ENCODE measurements around the gene PLXDC2.

PLXDC2 gene

DNA sequence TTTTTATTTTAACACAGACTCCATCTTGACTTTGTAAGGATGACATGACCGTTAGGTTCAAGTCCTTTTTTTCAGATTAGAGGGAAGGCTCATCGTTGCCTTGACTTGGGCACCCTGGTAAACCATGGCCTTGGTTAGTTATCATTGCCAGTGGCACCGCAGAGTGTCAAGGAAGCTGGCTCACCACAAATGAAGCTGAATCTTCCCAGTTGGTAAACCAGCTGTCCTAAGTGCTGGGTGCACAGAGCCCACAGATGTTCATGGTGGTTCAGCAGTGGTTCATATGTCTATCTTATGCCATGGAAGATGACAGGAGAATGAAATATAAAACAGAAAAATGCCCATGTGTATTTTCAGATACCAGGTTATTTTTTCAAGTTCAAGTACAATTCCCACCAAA is 273.6 kb downstream of the PLXDC2 start:
- TF ChIP-seq CTCF (IDR thresholded peaks at IDR 0.05; ENCODE audit: control insufficient read depth, insufficient read depth, low read depth, low read length, missing control alignments): no peak
- DNase-seq (ENCODE audit: low read depth): no peak
- no peak overlapping the region for H3K4me3 ChIP-seq (ENCODE audit: control insufficient read depth, low read depth, low read length)

GRCh38 chr10:20090831-20091230 is 274.6 kb downstream of the PLXDC2 start:
- DNase-seq (ENCODE audit: low read depth): no peak
- TF ChIP-seq CTCF (IDR thresholded peaks at IDR 0.05; ENCODE audit: control insufficient read depth, insufficient read depth, low read depth, low read length, missing control alignments): no peak
- H3K4me3 ChIP-seq (ENCODE audit: control insufficient read depth, low read depth, low read length): no peak overlapping the region

DNA sequence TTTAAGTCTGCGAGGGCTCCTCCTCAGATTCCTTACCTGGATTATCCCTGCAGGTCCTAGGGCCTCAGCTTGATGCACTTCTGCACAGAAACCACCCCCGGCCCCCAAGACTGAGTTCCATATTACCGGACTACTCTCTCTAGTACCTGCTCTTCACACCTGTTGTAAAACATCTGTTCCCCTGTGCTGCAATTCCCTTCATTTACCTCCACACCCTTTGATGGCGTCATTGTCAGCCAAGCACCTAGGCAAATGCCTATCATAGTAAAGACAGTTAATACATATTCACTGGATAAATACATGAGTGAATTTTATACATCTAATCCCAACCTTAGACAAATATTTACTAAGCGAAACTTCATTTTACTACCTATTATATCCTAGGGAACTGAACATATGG is 275.5 kb downstream of the PLXDC2 start:
- TF ChIP-seq CTCF (IDR thresholded peaks at IDR 0.05; ENCODE audit: control insufficient read depth, insufficient read depth, low read depth, low read length, missing control alignments): no peak
- no peak overlapping the region for H3K4me3 ChIP-seq (ENCODE audit: control insufficient read depth, low read depth, low read length)
- DNase-seq (ENCODE audit: low read depth): no peak

GRCh38 chr10:20093600-20093999 is 277.4 kb downstream of the PLXDC2 start:
- no peak overlapping the region for H3K4me3 ChIP-seq (ENCODE audit: control insufficient read depth, low read depth, low read length)
- no peak for TF ChIP-seq CTCF (IDR thresholded peaks at IDR 0.05; ENCODE audit: control insufficient read depth, insufficient read depth, low read depth, low read length, missing control alignments)
- no peak for DNase-seq (ENCODE audit: low read depth)

- H3K4me3 ChIP-seq (ENCODE audit: control insufficient read depth, low read depth, low read length): no peak overlapping the region
- TF ChIP-seq CTCF (IDR thresholded peaks at IDR 0.05; ENCODE audit: control insufficient read depth, insufficient read depth, low read depth, low read length, missing control alignments): no peak
- DNase-seq (ENCODE audit: low read depth): no peak
Measured at GRCh38 chr10:20094226-20094976, 278.2 kb downstream of the PLXDC2 start.

GRCh38 chr10:20100171-20100570 is 283.9 kb downstream of the PLXDC2 start:
- TF ChIP-seq CTCF (IDR thresholded peaks at IDR 0.05; ENCODE audit: control insufficient read depth, insufficient read depth, low read depth, low read length, missing control alignments): no peak
- no peak for DNase-seq (ENCODE audit: low read depth)
- H3K4me3 ChIP-seq (ENCODE audit: control insufficient read depth, low read depth, low read length): no peak overlapping the region
